Neuron (in vitro differentiated cells): ENCODE results near the gene DHX15.

Experiments
- H2AFZ ChIP-seq: one replicate; pipeline ENCODE4 v1.6.1; 2013; ENCODE audit warnings: low read depth, mild to moderate bottlenecking, inconsistent platforms, low read length, moderate library complexity
- H3K27me3 ChIP-seq: one replicate; pipeline ENCODE4 v1.6.1; 2013; ENCODE audit warnings: low read length; ENCODE audit not compliant: insufficient read depth
- H3K36me3 ChIP-seq: one replicate; pipeline ENCODE4 v1.6.1; 2013; ENCODE audit warnings: low read length; ENCODE audit not compliant: insufficient read depth
- H3K4me1 ChIP-seq: one replicate; pipeline ENCODE4 v1.6.1; 2013; ENCODE audit warnings: low read length; ENCODE audit not compliant: insufficient read depth
- H3K4me3 ChIP-seq: 2 replicates; pipeline ENCODE4 v1.5.1; 2013; ENCODE audit warnings: mild to moderate bottlenecking, low read length, moderate library complexity
- H3K9me3 ChIP-seq: one replicate; pipeline ENCODE4 v1.6.1; 2013; ENCODE audit warnings: low read length

DHX15 gene

DNA sequence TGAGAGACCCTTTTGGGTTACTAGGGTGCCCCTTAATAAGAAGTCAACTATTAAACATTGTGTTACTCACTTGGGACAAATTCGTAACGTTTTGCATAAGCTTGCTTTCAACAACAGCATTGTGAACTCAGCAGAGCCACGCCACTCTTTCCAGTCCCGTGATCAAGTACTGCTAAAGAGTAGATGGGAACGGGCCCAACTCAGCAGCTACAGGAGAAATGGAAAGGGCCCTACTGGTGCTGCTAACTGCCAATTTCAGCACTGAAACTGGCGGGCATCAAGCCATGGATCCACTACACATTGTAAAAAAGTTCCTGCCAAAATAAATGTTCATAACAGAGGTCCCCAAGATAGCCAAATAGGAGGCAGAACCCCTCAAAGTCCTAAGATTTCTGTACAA is 19.0 kb upstream of the DHX15 start:
- Histone ChIP-seq H3K36me3 (no peaks in the 10 kb centered on the region), H3K27me3 (peaks cover 7% of the 10 kb centered on the region), H3K4me1 (no peaks in the 10 kb centered on the region), H3K4me3 (no peak overlapping the region), H2AFZ (no peak overlapping the region), H3K9me3 (no peaks in the 10 kb centered on the region)

DNA sequence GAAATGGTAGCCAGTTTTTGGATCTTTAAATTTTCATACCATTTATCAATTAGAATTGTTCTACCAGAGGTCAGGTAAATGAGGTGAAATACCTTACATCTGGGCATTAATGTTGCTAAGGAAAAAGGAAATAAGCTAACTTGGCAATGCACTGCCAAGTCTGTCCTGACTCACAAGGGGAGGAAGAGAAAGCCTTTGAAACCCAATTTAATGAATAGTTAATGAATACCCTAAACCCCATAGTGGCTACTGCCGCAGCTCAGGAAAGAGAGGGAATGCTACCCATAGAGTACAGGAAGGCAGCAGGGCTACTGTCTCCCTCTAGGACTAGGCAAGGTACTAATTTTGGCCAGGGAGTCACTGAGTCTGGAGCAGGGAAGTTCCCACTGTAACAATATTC is 16.8 kb upstream of the DHX15 start:
- Histone ChIP-seq H3K27me3 (peaks cover 7% of the 10 kb centered on the region), H3K36me3 (no peaks in the 10 kb centered on the region), H3K9me3 (no peaks in the 10 kb centered on the region), H2AFZ (no peak overlapping the region), H3K4me3 (no peak overlapping the region), H3K4me1 (no peaks in the 10 kb centered on the region)

DNA sequence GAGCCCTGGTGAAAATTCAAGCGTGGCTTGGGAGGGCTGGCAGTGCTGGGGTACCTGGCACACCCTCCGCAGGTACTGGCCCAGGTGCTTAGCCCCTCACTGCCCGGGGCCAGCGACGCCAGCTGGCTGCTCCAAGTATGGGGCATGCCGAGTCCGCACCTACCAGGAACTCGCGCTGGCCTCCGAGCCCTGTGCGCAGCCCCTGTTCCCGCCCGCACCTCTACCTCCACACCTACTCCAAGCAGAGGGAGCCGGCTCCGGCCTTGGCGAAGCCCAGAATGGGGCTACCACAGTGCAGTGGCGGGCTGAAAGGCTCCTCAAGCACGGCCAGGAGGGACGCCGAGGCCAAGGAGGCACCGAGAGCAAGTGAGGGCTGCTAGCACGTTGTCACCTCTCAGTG is 14.9 kb upstream of the DHX15 start:
- Histone ChIP-seq H3K4me3 (no peak overlapping the region), H3K4me1 (no peaks in the 10 kb centered on the region), H3K9me3 (no peaks in the 10 kb centered on the region), H2AFZ (no peak overlapping the region), H3K27me3 (peaks cover 7% of the 10 kb centered on the region), H3K36me3 (no peaks in the 10 kb centered on the region)

DNA sequence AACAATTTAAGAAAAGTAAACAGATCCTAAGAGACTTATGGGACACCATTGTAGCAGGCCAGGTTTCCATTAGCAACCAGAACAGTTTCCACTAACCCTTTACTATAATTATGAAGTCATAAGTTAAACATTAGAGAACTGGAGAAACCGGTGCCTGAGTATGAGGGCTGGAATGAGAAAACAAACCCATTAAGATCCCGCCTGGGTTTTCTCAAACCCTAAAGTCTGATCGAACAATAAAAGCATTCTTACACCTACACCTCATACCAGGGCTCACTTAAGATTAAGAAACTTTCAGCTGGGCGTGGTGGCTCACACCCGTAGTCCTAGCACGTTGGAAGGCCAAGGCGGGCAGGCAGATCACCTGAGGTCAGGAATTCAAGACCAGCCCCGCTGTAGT is 13.7 kb upstream of the DHX15 start:
- H3K4me3 ChIP-seq = no peak overlapping the region
- no peaks in the 10 kb centered on the region for H3K9me3 ChIP-seq
- H3K27me3 ChIP-seq = peaks cover 7% of the 10 kb centered on the region
- H3K36me3 ChIP-seq = no peaks in the 10 kb centered on the region
- H2AFZ ChIP-seq = no peak overlapping the region
- no peaks in the 10 kb centered on the region for H3K4me1 ChIP-seq

DNA sequence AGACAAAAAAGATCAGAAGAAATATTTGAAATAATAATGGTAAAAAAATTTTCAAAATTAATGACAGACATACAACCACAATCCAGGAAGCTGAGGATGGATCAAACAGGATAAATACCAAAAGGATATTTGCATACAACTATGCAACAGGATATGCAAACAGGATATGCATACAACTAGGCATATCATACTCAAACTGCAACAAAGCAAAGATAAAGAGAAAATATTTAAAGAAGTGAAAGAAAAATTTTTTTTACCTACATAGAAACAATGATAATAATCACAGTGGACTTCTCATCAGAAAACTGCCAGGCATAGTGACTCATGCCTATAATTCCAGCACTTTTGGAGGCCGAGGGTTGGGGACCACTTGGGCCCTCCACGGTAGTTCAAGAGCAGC is 11.3 kb upstream of the DHX15 start:
- Histone ChIP-seq H2AFZ (no peak overlapping the region), H3K36me3 (no peaks in the 10 kb centered on the region), H3K27me3 (no peaks in the 10 kb centered on the region), H3K9me3 (no peaks in the 10 kb centered on the region), H3K4me3 (no peak overlapping the region), H3K4me1 (no peaks in the 10 kb centered on the region)

DNA sequence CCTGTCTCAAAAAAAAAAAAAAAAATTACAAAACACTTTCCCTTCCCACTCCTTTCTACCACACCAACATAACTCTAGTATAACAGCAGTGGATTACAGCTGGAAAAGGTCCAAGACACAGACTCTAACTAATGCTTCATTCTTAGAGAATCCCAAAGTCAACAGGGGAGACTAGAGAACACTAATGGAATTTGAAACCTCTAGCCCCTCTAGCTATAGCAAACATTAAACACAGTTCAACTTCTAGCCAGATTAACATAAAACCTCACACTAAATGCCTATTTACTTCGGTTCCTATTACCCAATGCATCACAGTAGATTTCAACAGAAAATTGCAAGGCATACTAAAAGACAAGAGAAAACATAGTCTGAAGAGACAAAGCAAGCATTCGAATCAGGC is 10.5 kb upstream of the DHX15 start:
- H3K4me1 ChIP-seq = no peaks in the 10 kb centered on the region
- no peaks in the 10 kb centered on the region for H3K9me3 ChIP-seq
- H3K4me3 ChIP-seq = no peak overlapping the region
- H2AFZ ChIP-seq = no peak overlapping the region
- no peaks in the 10 kb centered on the region for H3K36me3 ChIP-seq
- H3K27me3 ChIP-seq = no peaks in the 10 kb centered on the region

DNA sequence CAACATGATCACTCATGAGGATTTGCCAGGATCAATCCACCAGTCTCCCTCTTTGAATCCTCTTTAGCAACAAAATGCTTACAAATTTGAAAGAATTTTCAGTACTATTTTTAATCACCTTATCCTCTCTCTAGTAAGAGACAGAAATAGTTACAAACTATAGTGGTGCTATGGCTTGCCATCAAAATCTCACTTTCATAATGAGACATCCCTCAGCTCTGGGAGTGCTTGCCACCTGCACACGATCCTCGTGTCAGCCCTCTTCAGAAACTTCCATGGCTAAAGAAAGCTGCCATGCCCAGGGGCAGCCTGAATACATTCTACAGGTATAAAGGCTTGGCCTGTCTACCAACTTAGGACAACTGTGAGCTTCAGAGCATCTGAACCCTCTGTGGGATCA is 5.1 kb upstream of the DHX15 start:
- Histone ChIP-seq H3K4me3 (no peak overlapping the region), H3K4me1 (no peaks in the 10 kb centered on the region), H3K27me3 (no peaks in the 10 kb centered on the region), H3K9me3 (peaks cover 3% of the 10 kb centered on the region), H2AFZ (no peak overlapping the region), H3K36me3 (no peaks in the 10 kb centered on the region)

DNA sequence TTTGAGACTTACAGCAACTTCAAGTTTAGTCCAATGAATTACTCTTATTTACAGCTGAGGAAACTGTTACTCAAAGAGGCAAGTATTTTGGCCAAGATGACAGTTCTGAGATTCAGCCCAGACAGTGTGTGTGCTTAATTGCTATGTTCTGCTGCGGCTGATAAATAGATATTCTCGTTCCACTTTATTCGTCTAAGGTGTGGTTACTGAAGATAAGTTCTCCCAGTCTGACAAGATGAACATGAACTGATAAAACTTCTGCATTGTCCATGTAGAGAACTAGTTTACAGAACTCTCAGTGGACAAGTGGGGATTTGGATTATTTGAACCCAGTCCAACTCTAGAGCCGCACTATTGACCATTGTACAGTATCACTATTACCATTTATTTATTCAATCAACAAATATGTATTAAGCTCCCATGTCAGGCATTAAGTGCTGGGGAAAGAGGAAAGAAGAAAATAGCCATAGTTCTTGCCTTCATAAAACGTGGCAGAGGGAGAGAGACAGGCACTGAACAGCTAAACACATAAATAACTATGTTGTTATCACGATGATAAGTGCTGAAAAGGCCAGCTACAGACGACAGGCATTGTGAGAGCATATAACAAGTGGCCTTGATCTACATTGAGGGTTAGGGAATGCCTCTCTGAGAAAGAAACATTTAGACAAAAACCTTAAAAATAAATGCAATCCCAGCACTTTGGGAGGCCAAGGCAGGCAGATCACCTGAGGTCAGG is 4.0 kb upstream of the DHX15 start:
- Histone ChIP-seq H3K4me1 (peaks cover 2% of the 10 kb centered on the region), H3K27me3 (no peaks in the 10 kb centered on the region), H2AFZ (no peak overlapping the region), H3K9me3 (peaks cover 3% of the 10 kb centered on the region), H3K36me3 (no peaks in the 10 kb centered on the region), H3K4me3 (no peak overlapping the region)

DNA sequence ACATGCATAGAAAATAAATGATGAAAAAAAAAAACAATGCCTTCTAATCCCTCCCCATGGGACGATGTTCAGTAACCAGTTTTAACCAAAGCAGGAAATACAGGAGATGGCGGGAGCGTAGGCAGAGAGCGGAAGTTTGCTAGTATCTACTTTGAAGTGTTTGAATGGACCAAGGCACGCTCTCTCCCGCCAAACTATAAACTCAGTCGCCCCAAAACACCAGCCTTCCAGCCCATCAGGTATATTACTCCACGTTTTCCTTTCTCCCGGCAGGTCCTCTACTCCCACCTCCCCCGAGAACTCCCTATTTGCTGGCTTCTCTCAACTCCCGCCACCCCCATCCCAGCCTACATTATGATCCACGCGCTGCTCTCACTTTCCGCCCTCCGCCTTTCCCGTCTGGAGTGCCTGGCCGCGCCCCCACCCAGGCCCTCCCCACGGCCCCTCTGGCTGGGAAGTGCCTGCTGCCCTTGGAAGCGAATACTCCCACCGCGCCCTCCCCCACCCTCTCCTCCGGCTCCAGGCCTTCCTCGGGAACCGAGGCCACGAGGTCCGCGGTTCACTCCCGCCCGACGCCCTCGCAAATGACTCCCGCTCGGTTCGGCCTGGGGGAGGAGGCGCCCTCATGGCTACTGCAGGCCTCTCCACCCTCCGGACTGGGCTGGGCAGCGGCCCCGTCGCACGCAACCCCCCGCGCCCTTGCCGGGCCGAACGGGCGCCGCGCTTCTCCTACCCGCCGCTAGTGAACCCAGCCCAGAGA is 723 bp downstream of the DHX15 start:
- Histone ChIP-seq H3K27me3 (no peaks in the 10 kb centered on the region), H3K4me1 (peaks cover 18% of the 10 kb centered on the region), H3K36me3 (peaks cover 22% of the 10 kb centered on the region), H2AFZ (peak overlapping the region; percentile 74), H3K9me3 (no peaks in the 10 kb centered on the region), H3K4me3 (peak overlapping the region; percentile 81)

DNA sequence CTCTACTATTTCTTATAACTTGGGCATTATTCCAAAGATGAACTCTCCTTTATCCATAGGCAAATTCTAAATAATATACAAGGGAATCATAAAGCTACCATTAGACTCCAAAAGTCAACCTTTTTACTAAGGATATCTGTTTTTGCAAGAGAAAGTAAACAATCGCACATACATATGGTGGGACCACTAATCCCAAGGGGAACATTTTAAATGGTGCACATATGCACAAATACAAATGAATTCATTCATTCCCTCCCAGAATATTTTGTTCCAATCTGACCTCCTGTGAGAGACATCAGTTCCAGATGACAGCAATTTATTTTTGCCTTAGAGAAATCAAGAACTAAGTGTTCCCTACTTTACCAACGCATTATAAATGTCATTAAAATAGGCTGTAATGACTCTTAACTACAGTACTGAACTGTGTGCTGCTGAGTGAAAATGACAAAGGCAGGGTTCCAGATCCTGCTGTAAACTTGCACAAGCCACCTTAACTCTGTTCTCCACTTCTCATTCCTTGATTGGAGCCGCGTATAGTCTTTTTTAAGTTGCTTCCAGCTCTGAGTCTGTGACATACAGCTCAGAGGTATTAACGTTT is 2.0 kb downstream of the DHX15 start:
- Histone ChIP-seq H3K27me3 (no peaks in the 10 kb centered on the region), H3K4me1 (peaks cover 18% of the 10 kb centered on the region), H2AFZ (no peak overlapping the region), H3K36me3 (peaks cover 27% of the 10 kb centered on the region), H3K9me3 (no peaks in the 10 kb centered on the region), H3K4me3 (peak overlapping the region; percentile 81)

DNA sequence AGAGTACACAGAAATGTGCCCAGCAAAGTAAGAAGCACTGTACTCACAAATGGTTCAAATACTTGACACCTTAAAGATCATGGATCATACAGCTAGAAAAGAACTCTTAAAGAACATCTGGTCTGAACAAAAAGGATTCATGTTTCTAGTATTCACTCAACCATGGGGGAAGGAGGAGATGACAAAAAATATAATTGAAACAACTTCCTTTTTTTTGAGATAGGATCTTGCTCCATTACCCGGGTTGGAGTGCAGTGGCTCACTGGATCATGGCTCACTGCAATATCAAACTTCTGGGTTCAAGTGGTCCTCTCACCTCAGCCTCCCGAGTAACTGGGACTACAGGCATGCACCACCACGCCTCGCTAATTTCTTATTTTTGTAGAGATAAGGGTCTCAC is 6.0 kb downstream of the DHX15 start:
- Histone ChIP-seq H3K27me3 (no peaks in the 10 kb centered on the region), H3K4me1 (peaks cover 16% of the 10 kb centered on the region), H3K4me3 (no peak overlapping the region), H2AFZ (no peak overlapping the region), H3K9me3 (no peaks in the 10 kb centered on the region), H3K36me3 (peaks cover 60% of the 10 kb centered on the region)

DNA sequence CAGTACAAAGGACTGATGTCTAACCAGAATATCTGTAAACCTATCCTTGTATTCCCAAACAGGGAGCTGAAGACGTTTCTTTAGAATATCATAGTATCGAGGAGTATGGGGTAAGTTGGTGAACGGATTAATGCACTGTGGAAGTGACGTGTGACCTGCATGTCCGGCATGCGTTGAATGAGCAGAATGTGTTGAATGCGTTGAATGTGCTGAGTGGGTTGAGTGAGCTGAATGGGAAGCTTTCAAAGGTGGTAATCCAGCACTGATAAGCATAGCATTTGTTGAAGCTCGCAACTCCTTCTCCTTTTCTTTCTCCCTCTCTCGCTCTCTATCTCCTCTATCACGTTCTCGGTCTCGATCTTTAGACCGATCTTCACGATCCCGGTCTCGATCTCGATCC is 8.1 kb downstream of the DHX15 start:
- no peak overlapping the region for H2AFZ ChIP-seq
- peaks cover 2% of the 10 kb centered on the region for H3K4me1 ChIP-seq
- H3K9me3 ChIP-seq = peaks cover 1% of the 10 kb centered on the region
- no peak overlapping the region for H3K4me3 ChIP-seq
- peaks cover 78% of the 10 kb centered on the region for H3K36me3 ChIP-seq
- H3K27me3 ChIP-seq = no peaks in the 10 kb centered on the region

DNA sequence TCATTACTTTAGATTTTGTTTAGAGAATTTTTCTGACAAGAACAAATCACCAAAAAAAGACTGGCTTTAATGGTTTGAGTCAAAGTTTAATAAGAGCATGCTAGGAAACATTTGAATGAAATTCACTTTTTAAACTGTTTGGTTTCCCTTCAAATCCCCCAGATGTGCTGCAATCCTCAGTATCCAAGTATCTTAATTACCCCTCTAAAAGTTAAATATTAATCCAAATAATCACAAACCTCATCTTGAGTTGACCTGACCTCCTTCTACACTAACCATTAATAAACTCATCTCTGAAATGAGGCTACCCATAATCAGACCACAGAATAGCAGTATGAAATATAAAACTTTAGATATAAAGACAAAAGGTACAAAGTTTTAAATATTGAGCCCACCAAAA is 10.1 kb downstream of the DHX15 start:
- Histone ChIP-seq H3K4me3 (no peak overlapping the region), H3K4me1 (no peaks in the 10 kb centered on the region), H3K36me3 (peaks cover 79% of the 10 kb centered on the region), H3K9me3 (peaks cover 1% of the 10 kb centered on the region), H3K27me3 (no peaks in the 10 kb centered on the region), H2AFZ (no peak overlapping the region)
